GM11168 (cell line): Measurements from ENCODE around the gene TULP1.
"Not testable (repeated sequence)": the region's sequence is repeated elsewhere in the genome, so short reads cannot be mapped to it uniquely, and the experiment has no call there.

Experiments used
- in situ Hi-C: fragments of 300-500 bp; cut with MboI; formaldehyde crosslinking; loops from one replicate; pipeline ENCODE4 v1.12.0; 2022; ENCODE audit warnings: low sequenced_read_pairs; ENCODE audit not compliant: unreplicated experiment

TULP1 gene

GRCh38 chr6:35522660-35523658 is 10.3 kb upstream of the TULP1 start:
- in situ Hi-C loops: no loop called here

- in situ Hi-C loops: no loop called here
Observed at GRCh38 chr6:35522151-35522550, 9.5 kb upstream of the TULP1 start.

DNA sequence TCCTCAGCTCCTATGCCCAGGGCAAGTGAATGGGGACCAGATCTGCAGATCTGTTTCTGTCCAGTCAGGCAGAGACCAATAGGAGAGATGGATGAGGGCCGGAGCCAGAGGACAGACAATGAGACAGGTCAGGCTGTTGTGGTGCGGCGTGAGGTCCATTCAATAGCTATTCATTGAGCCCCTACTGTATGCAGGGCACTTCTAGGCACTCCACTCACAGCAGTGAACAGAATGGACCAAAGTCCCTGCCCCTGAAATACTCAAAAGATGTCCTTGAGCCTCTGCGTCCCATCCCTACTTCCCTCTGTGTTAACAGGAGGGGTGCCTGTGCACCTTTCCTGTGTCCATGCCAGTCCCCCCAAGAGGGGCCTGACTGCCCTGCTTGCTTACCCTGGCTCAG is 8.5 kb upstream of the TULP1 start:
- in situ Hi-C loops: no loop called here

DNA sequence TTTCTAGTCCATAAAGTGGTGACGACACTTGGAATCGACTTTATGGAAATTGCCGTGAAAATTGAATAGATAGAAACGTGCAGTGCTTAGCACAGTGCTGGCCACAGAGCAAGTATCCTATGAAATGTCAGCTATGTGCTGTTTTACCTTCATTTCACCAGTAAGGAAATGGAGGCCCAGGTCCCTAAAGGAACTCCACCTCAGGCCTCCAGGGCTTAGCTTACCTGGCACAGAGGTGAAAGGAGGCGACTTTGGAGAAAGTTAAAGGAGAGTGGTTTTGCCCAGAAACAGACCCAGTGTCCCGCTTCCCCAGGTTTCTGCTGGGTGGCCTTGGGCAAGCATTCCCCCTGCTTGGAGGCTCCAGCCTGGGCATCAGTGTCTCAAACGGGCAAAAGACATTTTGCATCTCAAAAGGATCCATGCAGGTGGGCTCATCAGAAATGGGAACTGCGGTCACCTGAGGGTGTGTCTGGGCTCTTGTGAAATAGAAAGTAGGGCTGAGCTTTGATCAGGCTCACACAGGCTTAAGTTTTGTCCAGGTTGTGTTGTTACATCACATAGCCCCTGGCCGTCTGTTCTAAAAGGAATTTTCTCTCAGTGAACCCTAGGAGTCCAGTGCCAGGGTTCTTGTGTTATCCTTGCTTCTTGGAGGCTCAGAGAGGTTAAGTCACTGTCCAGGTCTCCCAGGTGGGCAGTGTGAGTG is 6.8 kb upstream of the TULP1 start:
- in situ Hi-C loops: no loop called here

GRCh38 chr6:35518566-35519312 is 6.0 kb upstream of the TULP1 start:
- in situ Hi-C loops: no loop called here

DNA sequence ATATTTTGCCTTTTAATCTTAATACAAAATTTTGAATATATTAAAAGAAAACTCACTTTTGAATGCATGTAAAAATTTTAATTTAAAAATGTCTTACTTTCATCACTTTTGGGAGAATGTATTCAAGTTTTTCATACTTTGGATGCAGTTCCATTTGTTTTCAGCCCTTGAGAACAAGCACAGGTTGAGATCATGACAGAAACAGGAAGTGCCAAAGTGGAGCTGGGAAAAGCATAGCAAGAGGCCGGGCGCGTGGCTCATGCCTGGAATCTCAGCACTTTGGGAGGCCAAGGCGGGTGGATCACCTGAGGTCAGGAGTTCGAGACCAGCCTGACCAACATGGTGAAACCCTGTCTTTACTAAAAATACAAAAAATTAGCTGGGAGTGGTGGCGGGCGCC is 5.3 kb upstream of the TULP1 start:
- in situ Hi-C loops: not testable (repeated sequence)

DNA sequence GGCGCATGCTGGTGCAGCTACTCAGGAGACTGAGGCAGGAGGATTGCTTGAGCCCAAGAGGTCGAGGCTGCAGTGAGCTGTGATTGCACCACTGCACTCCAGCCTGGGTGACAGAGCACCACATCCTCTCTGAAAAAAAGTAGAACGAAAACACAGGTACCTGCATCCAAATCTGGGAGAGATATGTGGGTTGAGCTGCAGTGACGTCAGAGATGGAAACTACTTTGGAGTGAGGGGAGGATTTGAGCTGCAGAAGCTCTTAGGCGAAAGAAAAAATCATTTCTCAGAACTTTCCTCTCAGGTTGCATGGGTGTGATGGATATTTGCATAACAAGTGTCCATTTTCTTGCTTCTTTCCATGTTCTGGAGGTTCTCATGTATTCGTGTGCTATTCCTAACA is 4.0 kb upstream of the TULP1 start:
- in situ Hi-C loops: no loop called here

DNA sequence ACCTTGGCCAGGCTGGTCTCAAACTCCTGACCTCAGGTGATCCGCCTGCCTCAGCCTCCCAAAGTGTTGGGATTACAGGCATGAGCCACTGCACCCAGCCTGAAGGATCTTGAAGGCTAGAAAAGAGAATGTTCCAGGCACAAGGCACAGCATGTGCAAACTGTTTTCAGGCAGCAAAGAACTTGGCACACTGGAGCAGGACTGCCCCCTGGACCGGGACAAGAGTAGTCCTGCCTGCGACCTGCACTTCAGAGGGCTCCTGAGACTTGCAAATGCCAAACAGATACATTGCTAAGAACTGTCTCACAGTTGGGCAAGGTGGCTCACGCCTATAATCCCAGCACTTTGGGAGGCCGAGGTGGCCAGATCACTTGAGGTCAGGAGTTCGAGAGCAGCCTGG is 3.2 kb upstream of the TULP1 start:
- in situ Hi-C loops: not testable (repeated sequence)

- in situ Hi-C loops: no loop called here
Observed at GRCh38 chr6:35514587-35514986, 1.9 kb upstream of the TULP1 start.

- in situ Hi-C loops: no loop called here
Observed at GRCh38 chr6:35512006-35512405, 690 bp downstream of the TULP1 start.

DNA sequence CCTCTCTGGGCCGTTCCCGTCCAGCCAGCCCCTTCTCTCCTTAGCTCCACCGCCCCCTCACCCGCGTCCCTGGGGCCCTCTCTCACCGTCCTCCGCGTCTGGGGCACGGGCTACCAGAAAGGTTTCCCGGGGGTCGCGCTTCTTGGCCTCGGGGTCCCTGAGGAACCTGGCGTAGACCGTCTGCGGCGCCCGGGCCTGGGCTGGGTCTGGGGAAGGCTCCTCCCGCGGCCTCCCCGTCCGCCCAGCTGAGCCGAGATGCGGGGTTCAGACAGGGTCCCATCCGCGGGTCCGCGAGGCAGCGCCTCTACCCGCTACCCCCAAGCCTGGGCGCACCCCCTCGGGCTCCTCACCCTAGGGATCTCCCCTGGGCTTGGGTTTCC is 1.1 kb downstream of the TULP1 start:
- in situ Hi-C loops: no loop called here

GRCh38 chr6:35510916-35511561 is 1.7 kb downstream of the TULP1 start:
- in situ Hi-C loops: no loop called here

DNA sequence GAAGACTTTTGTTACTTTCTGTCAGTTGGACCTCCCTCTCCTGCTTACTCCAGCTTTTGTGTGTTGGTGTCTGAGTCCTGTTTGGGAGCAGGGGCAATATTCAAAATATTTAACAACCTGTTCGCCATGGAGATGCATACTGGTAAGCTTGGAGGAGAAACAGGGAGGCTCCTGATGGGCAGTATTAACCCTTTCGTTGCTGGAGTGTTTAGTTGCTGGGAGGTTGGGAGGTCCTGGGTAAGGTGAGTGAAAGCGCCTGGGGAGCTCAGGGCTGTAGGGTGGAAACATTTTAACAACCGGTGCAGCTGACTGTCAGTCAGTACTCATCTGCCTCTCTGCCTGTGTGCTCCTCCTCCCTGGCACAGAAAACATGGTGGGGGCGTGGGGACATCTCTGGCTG is 4.2 kb downstream of the TULP1 start:
- in situ Hi-C loops: no loop called here

GRCh38 chr6:35508027-35508426 is 4.7 kb downstream of the TULP1 start:
- in situ Hi-C loops: no loop called here

- in situ Hi-C loops: no loop called here
Observed at GRCh38 chr6:35507221-35507620, 5.5 kb downstream of the TULP1 start.

- in situ Hi-C loops: no loop called here
Observed at GRCh38 chr6:35506536-35506935, 6.2 kb downstream of the TULP1 start.

DNA sequence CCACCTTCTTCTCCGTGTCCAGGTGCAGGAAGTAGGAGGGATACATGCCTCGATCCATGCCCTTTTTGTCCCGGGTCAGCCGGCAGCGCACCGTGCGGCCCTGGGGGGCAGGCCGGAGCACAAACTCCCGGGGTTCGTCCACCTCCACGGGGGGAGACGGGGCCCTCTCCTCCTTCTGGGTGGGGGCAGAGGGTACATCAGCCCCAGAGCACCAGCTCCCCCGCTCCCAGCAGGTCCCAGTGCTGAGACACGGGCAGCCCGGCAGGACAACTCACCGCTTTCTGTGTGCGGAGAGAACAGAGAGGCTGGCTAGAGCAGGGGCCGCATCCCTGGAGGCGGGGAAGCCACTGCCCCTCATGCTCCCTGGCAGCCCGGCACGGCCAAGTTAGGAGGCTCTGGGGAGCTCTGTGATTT is 6.7 kb downstream of the TULP1 start:
- in situ Hi-C loops: no loop called here

- in situ Hi-C loops: no loop called here
Observed at GRCh38 chr6:35503534-35503933, 9.2 kb downstream of the TULP1 start.

- in situ Hi-C loops: no loop called here
Observed at GRCh38 chr6:35501784-35502183, 10.9 kb downstream of the TULP1 start.

DNA sequence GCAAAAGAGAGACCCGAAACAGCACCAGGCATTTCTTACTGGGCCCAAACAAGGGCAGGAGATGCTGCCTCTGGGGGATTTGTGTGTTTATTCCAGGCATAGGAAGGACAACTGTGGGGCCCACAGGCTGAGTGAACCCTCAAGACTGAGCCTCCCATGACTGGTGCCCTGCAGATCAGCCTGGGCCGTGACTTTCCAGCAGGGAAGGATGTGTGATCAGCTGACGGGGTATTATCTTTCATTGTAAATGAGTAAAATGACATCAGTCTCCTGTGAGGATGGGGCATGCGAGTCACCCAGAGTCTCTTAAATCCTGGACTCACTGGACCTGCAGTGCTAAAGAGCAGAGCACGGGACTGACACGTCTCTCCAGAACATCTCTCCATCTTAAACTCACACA is 11.9 kb downstream of the TULP1 start:
- in situ Hi-C loops: no loop called here
